GM23338 (cell line): Measurements from ENCODE around the gene CATSPERE. TPM values are rescaled to one million over a fixed set of nuclear protein-coding genes. Genes with fewer than 3 reads are reported as not detected.

Experiments
- ATAC-seq: fragments of 200-7000 bp; cut with Tn5 transposase; 3 replicates; pipeline ENCODE4 v1.9.1; 2020
- DNase-seq: peaks from one replicate; pipeline ENCODE4 v3.0.0-alpha.2; 2015; ENCODE audit warnings: low spot score
- H2AFZ ChIP-seq: fragments of 200-600 bp; sonication (generic); 2 replicates; pipeline ENCODE4 v1.8.0; 2016; ENCODE audit warnings: antibody characterized with exemption, mild to moderate bottlenecking, moderate library complexity
- H3F3A ChIP-seq: fragments of 200-600 bp; sonication (generic); replicated peaks from 2 replicates; pipeline ENCODE4 v1.8.0; 2017; ENCODE audit warnings: antibody characterized with exemption, mixed run types, low read depth
- H3K27ac ChIP-seq: fragments of 200-600 bp; sonication (generic); 2 replicates; pipeline ENCODE4 v1.6.1; 2016; ENCODE audit warnings: low read depth
- H3K27me3 ChIP-seq: fragments of 200-600 bp; sonication (generic); 2 replicates; pipeline ENCODE4 v1.8.0; 2016; ENCODE audit warnings: mild to moderate bottlenecking, mixed run types, moderate library complexity; ENCODE audit not compliant: insufficient read depth
- H3K36me3 ChIP-seq: fragments of 200-600 bp; sonication (generic); 2 replicates; pipeline ENCODE4 v1.8.0; 2016; ENCODE audit warnings: mild to moderate bottlenecking; ENCODE audit not compliant: insufficient read depth
- H3K4me1 ChIP-seq: fragments of 200-600 bp; sonication (generic); 2 replicates; pipeline ENCODE4 v1.8.0; 2016; ENCODE audit warnings: mild to moderate bottlenecking, moderate library complexity; ENCODE audit not compliant: insufficient read depth
- H3K4me2 ChIP-seq: fragments of 200-600 bp; sonication (generic); 2 replicates; pipeline ENCODE4 v1.7.1; 2017; ENCODE audit warnings: mixed run types
- H3K4me3 ChIP-seq: fragments of 200-600 bp; sonication (generic); 2 replicates; pipeline ENCODE4 v1.6.1; 2016; ENCODE audit warnings: mixed run types
- H3K79me2 ChIP-seq: fragments of 200-600 bp; sonication (generic); replicated peaks from 2 replicates; pipeline ENCODE4 v1.8.0; 2017; ENCODE audit warnings: mild to moderate bottlenecking; ENCODE audit not compliant: insufficient read depth
- H3K9me2 ChIP-seq: fragments of 200-600 bp; sonication (generic); 2 replicates; pipeline ENCODE4 v1.8.0; 2017; ENCODE audit not compliant: insufficient read depth
- H4K20me1 ChIP-seq: fragments of 200-600 bp; sonication (generic); replicated peaks from 2 replicates; pipeline ENCODE4 v1.8.0; 2017; ENCODE audit warnings: mild to moderate bottlenecking; ENCODE audit not compliant: insufficient read depth
- H3K27ac Mint-ChIP-seq: 2 replicates; pipeline ENCODE4 v1.8.0; 2020; ENCODE audit warnings: inconsistent platforms, mild to moderate bottlenecking, moderate library complexity, mixed read lengths
- H3K27me3 Mint-ChIP-seq: 3 replicates; pipeline ENCODE4 v1.8.0; 2022; ENCODE audit warnings: low read depth, mild to moderate bottlenecking, moderate library complexity, mixed read lengths, inconsistent platforms; ENCODE audit not compliant: insufficient read depth, poor library complexity
- H3K36me3 Mint-ChIP-seq: 3 replicates; pipeline ENCODE4 v1.8.0; 2021; ENCODE audit warnings: low read depth, mild to moderate bottlenecking, inconsistent platforms, moderate library complexity, mixed read lengths
- H3K4me1 Mint-ChIP-seq: 3 replicates; pipeline ENCODE4 v1.8.0; 2020; ENCODE audit warnings: mild to moderate bottlenecking, inconsistent platforms, mixed read lengths
- H3K4me3 Mint-ChIP-seq: 3 replicates; pipeline ENCODE4 v1.8.0; 2021; ENCODE audit warnings: moderate library complexity, mild to moderate bottlenecking, inconsistent platforms, mixed read lengths
- H3K9me3 Mint-ChIP-seq: 3 replicates; pipeline ENCODE4 v1.8.0; 2020; ENCODE audit warnings: moderate library complexity, mild to moderate bottlenecking, inconsistent platforms, mixed read lengths
- CREB1 ChIP-seq: fragments of 250-450 bp; sonication (Bioruptor Pico); IDR thresholded peaks from 2 replicates; pipeline ENCODE4 v1.5.0; 2020; ENCODE audit warnings: low read depth, mild to moderate bottlenecking, moderate library complexity
- STAT1 ChIP-seq: IDR thresholded peaks from one replicate; pipeline ENCODE4 v1.6.1; 2016; ENCODE audit warnings: antibody characterized with exemption; ENCODE audit not compliant: unreplicated experiment
- ZNF114 ChIP-seq: fragments of 250-450 bp; sonication (Bioruptor Pico); IDR thresholded peaks from 2 replicates; pipeline ENCODE4 v1.5.0; 2020; ENCODE audit warnings: mild to moderate bottlenecking, moderate library complexity
- ZNF331 ChIP-seq: fragments of 250-450 bp; sonication (Bioruptor Pico); IDR thresholded peaks from 2 replicates; pipeline ENCODE4 v1.5.0; 2020; ENCODE audit warnings: low read depth, mild to moderate bottlenecking, moderate library complexity
- ZNF462 ChIP-seq: fragments of 250-450 bp; sonication (Bioruptor Pico); IDR thresholded peaks from 2 replicates; pipeline ENCODE4 v1.5.0; 2020; ENCODE audit warnings: mild to moderate bottlenecking, moderate library complexity
- polyA plus RNA-seq: library from polyadenylated mRNA; unstranded; fragments of >200 nt; fragmentation: Nextera tagmentation; extraction: Ambion mirVana; gene quantifications from 2 replicates; pipeline ENCODE4 v1.2.1, GENCODE V29; 2016
- total RNA-seq: library from RNA; depleted of rRNA; stranded (reverse); fragments of >200 nt; shearing (Covaris generic); gene quantifications from 2 replicates; pipeline ENCODE4 v1.2.3, GENCODE V29; 2014
- TF ChIP-seq, protein P1 (sequence below): IDR thresholded peaks from one replicate; pipeline ENCODE4 v1.6.1; 2018; ENCODE audit warnings: antibody characterized with exemption; ENCODE audit not compliant: unreplicated experiment
- TF ChIP-seq, protein P2 (sequence below): IDR thresholded peaks from 2 replicates; pipeline ENCODE4 v1.6.1; 2016; ENCODE audit warnings: antibody characterized with exemption

CATSPERE gene
- total and polyA plus RNA-seq, 2 experiments from 2014 or later: 0.70 TPM; not detected in 1

GRCh38 chr1:244647819-244648218 lies 186.7 kb downstream of the CATSPERE start (continued):
- no peak for TF ChIP-seq ZNF462
- TF ChIP-seq, protein P1, sequence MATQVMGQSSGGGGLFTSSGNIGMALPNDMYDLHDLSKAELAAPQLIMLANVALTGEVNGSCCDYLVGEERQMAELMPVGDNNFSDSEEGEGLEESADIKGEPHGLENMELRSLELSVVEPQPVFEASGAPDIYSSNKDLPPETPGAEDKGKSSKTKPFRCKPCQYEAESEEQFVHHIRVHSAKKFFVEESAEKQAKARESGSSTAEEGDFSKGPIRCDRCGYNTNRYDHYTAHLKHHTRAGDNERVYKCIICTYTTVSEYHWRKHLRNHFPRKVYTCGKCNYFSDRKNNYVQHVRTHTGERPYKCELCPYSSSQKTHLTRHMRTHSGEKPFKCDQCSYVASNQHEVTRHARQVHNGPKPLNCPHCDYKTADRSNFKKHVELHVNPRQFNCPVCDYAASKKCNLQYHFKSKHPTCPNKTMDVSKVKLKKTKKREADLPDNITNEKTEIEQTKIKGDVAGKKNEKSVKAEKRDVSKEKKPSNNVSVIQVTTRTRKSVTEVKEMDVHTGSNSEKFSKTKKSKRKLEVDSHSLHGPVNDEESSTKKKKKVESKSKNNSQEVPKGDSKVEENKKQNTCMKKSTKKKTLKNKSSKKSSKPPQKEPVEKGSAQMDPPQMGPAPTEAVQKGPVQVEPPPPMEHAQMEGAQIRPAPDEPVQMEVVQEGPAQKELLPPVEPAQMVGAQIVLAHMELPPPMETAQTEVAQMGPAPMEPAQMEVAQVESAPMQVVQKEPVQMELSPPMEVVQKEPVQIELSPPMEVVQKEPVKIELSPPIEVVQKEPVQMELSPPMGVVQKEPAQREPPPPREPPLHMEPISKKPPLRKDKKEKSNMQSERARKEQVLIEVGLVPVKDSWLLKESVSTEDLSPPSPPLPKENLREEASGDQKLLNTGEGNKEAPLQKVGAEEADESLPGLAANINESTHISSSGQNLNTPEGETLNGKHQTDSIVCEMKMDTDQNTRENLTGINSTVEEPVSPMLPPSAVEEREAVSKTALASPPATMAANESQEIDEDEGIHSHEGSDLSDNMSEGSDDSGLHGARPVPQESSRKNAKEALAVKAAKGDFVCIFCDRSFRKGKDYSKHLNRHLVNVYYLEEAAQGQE: no peak

DNA sequence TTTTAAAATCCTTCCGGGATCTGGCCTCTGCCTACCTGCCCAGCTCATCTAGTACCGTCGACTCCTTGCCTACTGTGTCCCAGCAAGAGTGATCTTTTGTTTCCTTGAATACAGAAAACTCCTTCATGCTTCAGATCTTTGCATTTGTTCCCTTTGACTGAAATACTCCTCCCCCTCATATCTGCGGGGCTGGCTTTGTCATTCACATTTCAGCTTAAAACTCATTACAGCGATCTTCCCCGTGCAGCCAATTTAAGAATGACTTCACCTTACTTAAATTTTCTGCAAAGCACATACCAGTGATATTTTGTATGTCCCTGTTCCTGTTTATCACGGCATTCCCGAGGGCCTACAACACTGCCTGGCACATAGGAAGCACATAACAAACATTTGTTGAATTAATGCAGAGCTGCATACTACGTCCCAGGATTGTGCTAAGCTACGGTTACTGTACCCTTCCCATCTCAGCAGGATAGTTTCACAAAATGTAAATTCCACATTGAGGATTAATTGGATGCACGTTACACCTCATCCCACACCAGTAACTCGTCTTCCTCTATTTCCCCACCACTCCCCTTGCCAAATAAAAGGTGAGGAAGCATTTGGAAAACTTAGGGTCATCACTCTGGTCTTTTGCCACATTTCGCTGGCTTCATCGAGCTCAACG lies 191.0 kb downstream of the CATSPERE start:
- peak overlapping the region; percentile 76 for H3K4me2 ChIP-seq
- Mint-ChIP-seq H3K36me3 (peaks cover 4% of the 10 kb centered on the region), H3K27ac (peak overlapping the region; percentile 94), H3K4me1 (peaks cover 33% of the 10 kb centered on the region), H3K4me3 (peak overlapping the region; percentile 80), H3K9me3 (no peaks in the 10 kb centered on the region), H3K27me3 (peaks cover 2% of the 10 kb centered on the region)
- H3K27ac ChIP-seq: peak overlapping the region; percentile 90
- peaks cover 19% of the 10 kb centered on the region; the same call in 1 of the 2 replicates for H4K20me1 ChIP-seq
- peak overlapping the region; percentile 88 for H2AFZ ChIP-seq
- peak; percentile 44 for DNase-seq
- H3K79me2 ChIP-seq: peaks cover 38% of the 10 kb centered on the region
- peak; percentile 5 for ATAC-seq
- H3K9me2 ChIP-seq: peaks cover 11% of the 10 kb centered on the region
- no peaks in the 10 kb centered on the region for H3K27me3 ChIP-seq
- H3K4me1 ChIP-seq: peaks cover 30% of the 10 kb centered on the region
- no peaks in the 10 kb centered on the region for H3F3A ChIP-seq
- no peaks in the 10 kb centered on the region for H3K36me3 ChIP-seq
- H3K4me3 ChIP-seq: peak overlapping the region; percentile 97
- TF ChIP-seq STAT1 (no peak), ZNF331 (CRISPR knock-in tag) (no peak), CREB1 (CRISPR knock-in tag) (no peak), ZNF114 (CRISPR knock-in tag) (no peak)
- TF ChIP-seq, protein P1: no peak
- TF ChIP-seq, protein P2, sequence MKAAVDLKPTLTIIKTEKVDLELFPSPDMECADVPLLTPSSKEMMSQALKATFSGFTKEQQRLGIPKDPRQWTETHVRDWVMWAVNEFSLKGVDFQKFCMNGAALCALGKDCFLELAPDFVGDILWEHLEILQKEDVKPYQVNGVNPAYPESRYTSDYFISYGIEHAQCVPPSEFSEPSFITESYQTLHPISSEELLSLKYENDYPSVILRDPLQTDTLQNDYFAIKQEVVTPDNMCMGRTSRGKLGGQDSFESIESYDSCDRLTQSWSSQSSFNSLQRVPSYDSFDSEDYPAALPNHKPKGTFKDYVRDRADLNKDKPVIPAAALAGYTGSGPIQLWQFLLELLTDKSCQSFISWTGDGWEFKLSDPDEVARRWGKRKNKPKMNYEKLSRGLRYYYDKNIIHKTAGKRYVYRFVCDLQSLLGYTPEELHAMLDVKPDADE: no peak
